OCI-LY3 (cell line): Measurements from ENCODE around the gene RAP2A.

ENCODE experiments used
- EZH2phosphoT487 ChIP-seq: fragments of 200-600 bp; shearing (Covaris generic); IDR thresholded peaks from 2 replicates; pipeline ENCODE4 v1.6.1; 2018; ENCODE audit warnings: antibody characterized with exemption, mixed run types, low read depth
- TF ChIP-seq, protein P1 (sequence below): fragments of 200-600, 300-600 bp; sonication (generic); IDR thresholded peaks from 2 replicates; pipeline ENCODE4 v1.5.1; 2014; ENCODE audit warnings: antibody characterized with exemption, low read length, low read depth

DNA sequence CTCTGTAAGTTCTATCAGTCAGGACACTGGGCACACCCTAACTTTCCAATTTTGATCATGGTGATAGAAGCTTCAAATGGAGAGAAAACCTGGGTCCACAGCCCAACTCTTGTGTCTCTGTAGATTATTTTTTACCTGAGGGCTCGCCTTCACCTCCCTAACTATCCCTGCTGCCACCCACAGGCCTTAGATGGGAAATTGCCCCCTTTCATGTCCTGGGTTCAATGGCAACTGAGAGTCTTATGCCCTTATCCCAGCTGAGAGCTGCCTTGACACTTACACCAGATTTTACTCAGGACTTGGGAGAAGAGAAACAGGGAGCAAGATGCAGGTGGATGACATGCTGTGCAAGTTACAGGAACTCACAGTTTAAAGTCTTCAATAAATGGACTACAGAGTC, 81.7 kb downstream of the RAP2A start:
- TF ChIP-seq, protein P1, sequence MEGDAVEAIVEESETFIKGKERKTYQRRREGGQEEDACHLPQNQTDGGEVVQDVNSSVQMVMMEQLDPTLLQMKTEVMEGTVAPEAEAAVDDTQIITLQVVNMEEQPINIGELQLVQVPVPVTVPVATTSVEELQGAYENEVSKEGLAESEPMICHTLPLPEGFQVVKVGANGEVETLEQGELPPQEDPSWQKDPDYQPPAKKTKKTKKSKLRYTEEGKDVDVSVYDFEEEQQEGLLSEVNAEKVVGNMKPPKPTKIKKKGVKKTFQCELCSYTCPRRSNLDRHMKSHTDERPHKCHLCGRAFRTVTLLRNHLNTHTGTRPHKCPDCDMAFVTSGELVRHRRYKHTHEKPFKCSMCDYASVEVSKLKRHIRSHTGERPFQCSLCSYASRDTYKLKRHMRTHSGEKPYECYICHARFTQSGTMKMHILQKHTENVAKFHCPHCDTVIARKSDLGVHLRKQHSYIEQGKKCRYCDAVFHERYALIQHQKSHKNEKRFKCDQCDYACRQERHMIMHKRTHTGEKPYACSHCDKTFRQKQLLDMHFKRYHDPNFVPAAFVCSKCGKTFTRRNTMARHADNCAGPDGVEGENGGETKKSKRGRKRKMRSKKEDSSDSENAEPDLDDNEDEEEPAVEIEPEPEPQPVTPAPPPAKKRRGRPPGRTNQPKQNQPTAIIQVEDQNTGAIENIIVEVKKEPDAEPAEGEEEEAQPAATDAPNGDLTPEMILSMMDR: peak; percentile 36; the same call in 1 of the 2 replicates
- no peak for TF ChIP-seq EZH2phosphoT487
